ENCODE measurements around the gene PALD1.

DNA sequence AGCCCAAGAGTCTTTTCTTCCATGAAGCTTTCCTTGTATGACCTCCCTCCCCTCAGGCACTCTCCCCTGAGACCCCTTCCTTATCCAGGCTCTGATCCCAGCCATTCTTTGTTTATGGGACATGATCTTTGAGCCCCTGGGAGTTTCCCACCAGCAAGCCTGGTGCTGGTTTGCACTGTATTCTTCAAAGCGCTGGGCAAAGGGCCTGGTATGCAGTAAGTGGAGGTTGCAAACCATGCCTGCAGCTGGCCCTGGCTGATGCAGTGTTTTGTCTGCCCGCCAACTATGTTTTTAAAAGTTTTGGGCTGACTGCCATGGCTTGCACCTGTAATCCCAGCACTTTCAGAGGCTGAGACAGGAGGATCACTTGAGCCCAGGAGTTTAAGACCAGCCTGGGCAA, 30.3 kb upstream of the PALD1 start:
- TF ChIP-seq, protein P1, sequence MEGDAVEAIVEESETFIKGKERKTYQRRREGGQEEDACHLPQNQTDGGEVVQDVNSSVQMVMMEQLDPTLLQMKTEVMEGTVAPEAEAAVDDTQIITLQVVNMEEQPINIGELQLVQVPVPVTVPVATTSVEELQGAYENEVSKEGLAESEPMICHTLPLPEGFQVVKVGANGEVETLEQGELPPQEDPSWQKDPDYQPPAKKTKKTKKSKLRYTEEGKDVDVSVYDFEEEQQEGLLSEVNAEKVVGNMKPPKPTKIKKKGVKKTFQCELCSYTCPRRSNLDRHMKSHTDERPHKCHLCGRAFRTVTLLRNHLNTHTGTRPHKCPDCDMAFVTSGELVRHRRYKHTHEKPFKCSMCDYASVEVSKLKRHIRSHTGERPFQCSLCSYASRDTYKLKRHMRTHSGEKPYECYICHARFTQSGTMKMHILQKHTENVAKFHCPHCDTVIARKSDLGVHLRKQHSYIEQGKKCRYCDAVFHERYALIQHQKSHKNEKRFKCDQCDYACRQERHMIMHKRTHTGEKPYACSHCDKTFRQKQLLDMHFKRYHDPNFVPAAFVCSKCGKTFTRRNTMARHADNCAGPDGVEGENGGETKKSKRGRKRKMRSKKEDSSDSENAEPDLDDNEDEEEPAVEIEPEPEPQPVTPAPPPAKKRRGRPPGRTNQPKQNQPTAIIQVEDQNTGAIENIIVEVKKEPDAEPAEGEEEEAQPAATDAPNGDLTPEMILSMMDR (IDR thresholded peaks at IDR 0.05 in 2 of 3, conservative IDR thresholded peaks at IDR 0.05 in 1 of 3; ENCODE audit: borderline replicate concordance in 1 of 3, insufficient read depth in 1 of 3, low read depth in 2 of 3, low read length in 2 of 3), result no peak
- TF ChIP-seq POLR2A (IDR thresholded peaks at IDR 0.05; ENCODE audit: borderline replicate concordance, extremely low read depth, insufficient read depth, insufficient read length) (no peak), ZNF274 (IDR thresholded peaks at IDR 0.05; ENCODE audit: low read depth, low read length) (no peak), SP1 (IDR thresholded peaks at IDR 0.05; ENCODE audit: low read depth) (no peak), POLR2AphosphoS5 (IDR thresholded peaks at IDR 0.05; ENCODE audit: low read depth, low read length) (no peak), EZH2phosphoT487 (IDR thresholded peaks at IDR 0.05; ENCODE audit: borderline replicate concordance) (no peak)
- TF ChIP-seq, protein P2, sequence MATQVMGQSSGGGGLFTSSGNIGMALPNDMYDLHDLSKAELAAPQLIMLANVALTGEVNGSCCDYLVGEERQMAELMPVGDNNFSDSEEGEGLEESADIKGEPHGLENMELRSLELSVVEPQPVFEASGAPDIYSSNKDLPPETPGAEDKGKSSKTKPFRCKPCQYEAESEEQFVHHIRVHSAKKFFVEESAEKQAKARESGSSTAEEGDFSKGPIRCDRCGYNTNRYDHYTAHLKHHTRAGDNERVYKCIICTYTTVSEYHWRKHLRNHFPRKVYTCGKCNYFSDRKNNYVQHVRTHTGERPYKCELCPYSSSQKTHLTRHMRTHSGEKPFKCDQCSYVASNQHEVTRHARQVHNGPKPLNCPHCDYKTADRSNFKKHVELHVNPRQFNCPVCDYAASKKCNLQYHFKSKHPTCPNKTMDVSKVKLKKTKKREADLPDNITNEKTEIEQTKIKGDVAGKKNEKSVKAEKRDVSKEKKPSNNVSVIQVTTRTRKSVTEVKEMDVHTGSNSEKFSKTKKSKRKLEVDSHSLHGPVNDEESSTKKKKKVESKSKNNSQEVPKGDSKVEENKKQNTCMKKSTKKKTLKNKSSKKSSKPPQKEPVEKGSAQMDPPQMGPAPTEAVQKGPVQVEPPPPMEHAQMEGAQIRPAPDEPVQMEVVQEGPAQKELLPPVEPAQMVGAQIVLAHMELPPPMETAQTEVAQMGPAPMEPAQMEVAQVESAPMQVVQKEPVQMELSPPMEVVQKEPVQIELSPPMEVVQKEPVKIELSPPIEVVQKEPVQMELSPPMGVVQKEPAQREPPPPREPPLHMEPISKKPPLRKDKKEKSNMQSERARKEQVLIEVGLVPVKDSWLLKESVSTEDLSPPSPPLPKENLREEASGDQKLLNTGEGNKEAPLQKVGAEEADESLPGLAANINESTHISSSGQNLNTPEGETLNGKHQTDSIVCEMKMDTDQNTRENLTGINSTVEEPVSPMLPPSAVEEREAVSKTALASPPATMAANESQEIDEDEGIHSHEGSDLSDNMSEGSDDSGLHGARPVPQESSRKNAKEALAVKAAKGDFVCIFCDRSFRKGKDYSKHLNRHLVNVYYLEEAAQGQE (IDR thresholded peaks at IDR 0.05; ENCODE audit: low read depth), result no peak
- TF ChIP-seq, protein P3, sequence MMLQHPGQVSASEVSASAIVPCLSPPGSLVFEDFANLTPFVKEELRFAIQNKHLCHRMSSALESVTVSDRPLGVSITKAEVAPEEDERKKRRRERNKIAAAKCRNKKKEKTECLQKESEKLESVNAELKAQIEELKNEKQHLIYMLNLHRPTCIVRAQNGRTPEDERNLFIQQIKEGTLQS (IDR thresholded peaks at IDR 0.05), result no peak

Data from HCT116 (cell line).